ENCODE results near the gene PTGES3. TPM values are rescaled to one million over a fixed set of nuclear protein-coding genes. Genes with fewer than 3 reads are reported as not detected.

PTGES3 gene
- total RNA-seq, 1 experiment from 2014 or later = 404 TPM

- BruUV-seq (replicated peaks) = no TSS peak
- ATAC-seq (no peak), DNase-seq (ENCODE audit: low read depth, low spot score) (no peak)
- H3K9me3 ChIP-seq (ENCODE audit: control insufficient read depth in 1 of 2, insufficient read depth in 1 of 2, low read depth in 1 of 2, low read length in 2 of 2) = no peaks in the 10 kb centered on the region
- intact Hi-C loops (cut with micrococcal nuclease) = no loop called here
- peaks cover 4 to 8% of the 10 kb centered on the region in 2 experiments; a peak in 3 of 4 replicates for H3K36me3 ChIP-seq (ENCODE audit: control insufficient read depth in 1 of 2, insufficient read depth in 2 of 2, low read length in 2 of 2)
- RAD21 ChIA-PET (ENCODE audit: low non-redundant PET in 1 of 2, low total read pairs in 2 of 2, uncharacterized antibody in 2 of 2, unreplicated experiment in 2 of 2) = no interaction called here
- H3K79me2 ChIP-seq (ENCODE audit: insufficient read depth, low read length) = peaks cover 6% of the 10 kb centered on the region; the same call in 1 of the 2 replicates
- H3K4me3 ChIP-seq (replicated peaks in 1 of 2; ENCODE audit: low read depth in 1 of 2, low read length in 2 of 2) = no peak overlapping the region
- H3K4me1 ChIP-seq (ENCODE audit: control insufficient read depth in 1 of 2, insufficient read depth in 2 of 2, low read length in 2 of 2) = peaks cover 0 to 3% of the 10 kb centered on the region in 2 experiments; a peak in 1 of 4 replicates
- no peak overlapping the region for H3K27ac ChIP-seq (ENCODE audit: low read depth, low read length)
- CTCF ChIA-PET = interaction anchor here (0.7 kb wide), 1 partner anchor 22 kb away, joined by 4 read pairs; no protein-coding TSS in a partner anchor
- H3K27me3 ChIP-seq (ENCODE audit: insufficient read depth, low read length) = no peaks in the 10 kb centered on the region
- no peaks in the 10 kb centered on the region for H3K9me2 ChIP-seq (ENCODE audit: insufficient read depth)
- H3K4me2 ChIP-seq (ENCODE audit: low read length) = no peak overlapping the region
- POLR2A ChIA-PET = interaction anchor here (1.2 kb wide), 1 partner anchor 29 kb away, joined by 3 read pairs; the partner anchor contains the start of gene PTGES3
- TF ChIP-seq FOSL1 (IDR thresholded peaks at IDR 0.05; ENCODE audit: low read depth) = no peak
- TF ChIP-seq CEBPB (IDR thresholded peaks at IDR 0.05; ENCODE audit: low read depth) = no peak
- no peak for TF ChIP-seq EZH2 (IDR thresholded peaks at IDR 0.05)
- TF ChIP-seq POLR2AphosphoS5 (IDR thresholded peaks at IDR 0.05; ENCODE audit: low read depth, low read length) = no peak
- TF ChIP-seq TCF7L2 (IDR thresholded peaks at IDR 0.05; ENCODE audit: borderline replicate concordance, extremely low read depth, insufficient read depth, insufficient read length) = no peak
- no peak for TF ChIP-seq MAX (IDR thresholded peaks at IDR 0.05)
- no peak for TF ChIP-seq CBX3 (IDR thresholded peaks at IDR 0.05; ENCODE audit: low read depth)
- no peak for TF ChIP-seq CTCF (IDR thresholded peaks at IDR 0.05 in 2 of 3, conservative IDR thresholded peaks at IDR 0.05 in 1 of 3; ENCODE audit: borderline replicate concordance in 1 of 3, insufficient read depth in 1 of 3, low read depth in 2 of 3, low read length in 2 of 3)
- TF ChIP-seq SIN3A (IDR thresholded peaks at IDR 0.05; ENCODE audit: low read depth) = no peak
- TF ChIP-seq ZBTB33 (IDR thresholded peaks at IDR 0.05; ENCODE audit: extremely low read depth, insufficient replicate concordance, low read length) = no peak
- no peak for TF ChIP-seq JUND (IDR thresholded peaks at IDR 0.05)
- no peak for TF ChIP-seq ZNF274 (IDR thresholded peaks at IDR 0.05; ENCODE audit: low read depth, low read length)
- no peak for TF ChIP-seq ATF3 (IDR thresholded peaks at IDR 0.05)
- 0 out of 2 replicates have a peak, but pooled peaks cover 8% of the 10 kb centered on the region for H4K20me1 ChIP-seq (ENCODE audit: insufficient read depth)
- no peak overlapping the region for H2AFZ ChIP-seq (ENCODE audit: low read depth, low read length, poor library complexity, severe bottlenecking)
- no peak overlapping the region for H3K9ac ChIP-seq (ENCODE audit: low read length)
These were observed 29.2 kb downstream of the PTGES3 start for GRCh38 chr12:56658921-56659320.
